Smooth muscle cell (in vitro differentiated cells): ENCODE results near the gene NCCRP1. TPM values are rescaled to one million over a fixed set of nuclear protein-coding genes. Genes with fewer than 3 reads are reported as not detected.

Source experiments
- DNase-seq: peaks from one replicate; lab custom pipeline; 2025; ENCODE audit not compliant: unreplicated experiment; lab: John Stamatoyannopoulos, UW
- H2AFZ ChIP-seq: fragments of 200-600 bp; sonication (generic); 2 replicates; pipeline ENCODE4 v1.6.0; 2016; ENCODE audit warnings: antibody characterized with exemption, low read depth, mild to moderate bottlenecking
- H3F3A ChIP-seq: fragments of 200-600 bp; sonication (generic); 2 replicates; pipeline ENCODE4 v1.6.0; 2017; ENCODE audit warnings: antibody characterized with exemption, low read depth
- H3K27ac ChIP-seq: fragments of 200-600 bp; sonication (generic); 2 replicates; pipeline ENCODE4 v1.5.1; 2016; ENCODE audit warnings: low read depth, mild to moderate bottlenecking
- H3K27me3 ChIP-seq: fragments of 200-600 bp; sonication (generic); 2 replicates; pipeline ENCODE4 v1.6.1; 2016; ENCODE audit warnings: low read depth, mild to moderate bottlenecking
- H3K36me3 ChIP-seq: fragments of 200-600 bp; sonication (generic); 2 replicates; pipeline ENCODE4 v1.5.1; 2016; ENCODE audit warnings: low read depth
- H3K4me1 ChIP-seq: fragments of 200-600 bp; sonication (generic); 2 replicates; pipeline ENCODE4 v1.5.1; 2016; ENCODE audit warnings: low read depth
- H3K4me2 ChIP-seq: fragments of 200-600 bp; sonication (generic); 2 replicates; pipeline ENCODE4 v1.6.0; 2016; ENCODE audit warnings: mild to moderate bottlenecking
- H3K4me3 ChIP-seq: fragments of 200-600 bp; sonication (generic); 2 replicates; pipeline ENCODE4 v1.5.1; 2016; ENCODE audit warnings: mild to moderate bottlenecking
- H3K79me2 ChIP-seq: fragments of 200-600 bp; sonication (generic); 2 replicates; pipeline ENCODE4 v1.6.0; 2016; ENCODE audit warnings: low read depth, mild to moderate bottlenecking
- H3K9ac ChIP-seq: fragments of 200-600 bp; sonication (generic); 2 replicates; pipeline ENCODE4 v1.6.0; 2016; ENCODE audit warnings: low read depth
- H3K9me3 ChIP-seq: fragments of 200-600 bp; sonication (generic); replicated peaks from 2 replicates; pipeline ENCODE4 v1.5.1; 2016; ENCODE audit warnings: low read depth
- H4K20me1 ChIP-seq: fragments of 200-600 bp; sonication (generic); 2 replicates; pipeline ENCODE4 v1.6.0; 2016; ENCODE audit warnings: low read depth
- CTCF ChIP-seq: fragments of 200-600 bp; sonication (generic); IDR thresholded peaks from 2 replicates; pipeline ENCODE4 v1.5.1; 2017; ENCODE audit warnings: borderline replicate concordance, mild to moderate bottlenecking, antibody characterized with exemption; ENCODE audit not compliant: insufficient read depth, poor library complexity, severe bottlenecking
- WGBS: methylation state at CpG from one replicate; pipeline ENCODE4 v1.1.7; 2016; ENCODE audit warnings: low lambda C conversion rate; 5-methylcytosine and 5-hydroxymethylcytosine counted together
- polyA plus RNA-seq: library from polyadenylated mRNA; unstranded; fragments of >200 nt; fragmentation: Nextera tagmentation; extraction: Ambion mirVana; gene quantifications from 2 replicates; pipeline ENCODE4 v1.2.1, GENCODE V29; 2016
- total RNA-seq: library from RNA; depleted of rRNA; stranded (reverse); fragments of >200 nt; gene quantifications from 2 replicates; pipeline ENCODE4 v1.2.3, GENCODE V29; 2014

The NCCRP1 gene
- total and polyA plus RNA-seq, 2 experiments from 2014 or later: 1.5 to 4.0 TPM

- no peak overlapping the region for H3K4me3 ChIP-seq
- no peak for DNase-seq
- no peaks in the 10 kb centered on the region for H3K36me3 ChIP-seq
- peaks cover 50% of the 10 kb centered on the region for H3K79me2 ChIP-seq
- no peak overlapping the region for H3K9ac ChIP-seq
- peaks cover 16% of the 10 kb centered on the region for H3K4me1 ChIP-seq
- H3K4me2 ChIP-seq: peak overlapping the region; percentile 79
- H4K20me1 ChIP-seq: peaks cover 96% of the 10 kb centered on the region
- no peaks in the 10 kb centered on the region for H3K27me3 ChIP-seq
- TF ChIP-seq CTCF: no peak
- WGBS: 80% methylated on average over 12 of the region's 12 CpGs
- H3K9me3 ChIP-seq: no peaks in the 10 kb centered on the region
- no peak overlapping the region for H3K27ac ChIP-seq
- H3F3A ChIP-seq: peaks cover 7% of the 10 kb centered on the region
- no peak overlapping the region for H2AFZ ChIP-seq
Measured at GRCh38 chr19:39158646-39159260, 38.0 kb upstream of the NCCRP1 start.

GRCh38 chr19:39160523-39160861 lies 36.3 kb upstream of the NCCRP1 start:
- Histone ChIP-seq H3F3A (peaks cover 7% of the 10 kb centered on the region), H3K36me3 (no peaks in the 10 kb centered on the region), H3K4me2 (peak overlapping the region; percentile 40), H3K9ac (no peak overlapping the region), H4K20me1 (peaks cover 94% of the 10 kb centered on the region), H3K27ac (peak overlapping the region; percentile 63), H3K4me3 (no peak overlapping the region), H3K4me1 (peaks cover 6% of the 10 kb centered on the region), H3K9me3 (no peaks in the 10 kb centered on the region), H2AFZ (no peak overlapping the region), H3K79me2 (peaks cover 51% of the 10 kb centered on the region), H3K27me3 (no peaks in the 10 kb centered on the region)
- TF ChIP-seq CTCF: no peak
- WGBS: 3% methylated on average over 8 of the region's 8 CpGs
- DNase-seq: peak; percentile 11

- Histone ChIP-seq H4K20me1 (peaks cover 94% of the 10 kb centered on the region), H2AFZ (no peak overlapping the region), H3K27me3 (no peaks in the 10 kb centered on the region), H3K36me3 (no peaks in the 10 kb centered on the region), H3K9ac (no peak overlapping the region), H3K9me3 (no peaks in the 10 kb centered on the region), H3K4me1 (peaks cover 6% of the 10 kb centered on the region), H3K27ac (peak overlapping the region; percentile 63), H3K79me2 (peaks cover 55% of the 10 kb centered on the region), H3F3A (peaks cover 7% of the 10 kb centered on the region), H3K4me2 (peak overlapping the region; percentile 40), H3K4me3 (no peak overlapping the region)
- no peak for TF ChIP-seq CTCF
- DNase-seq: no peak
- WGBS: 72% methylated on average over 20 of the region's 21 CpGs
Measured at GRCh38 chr19:39160889-39161672, 35.7 kb upstream of the NCCRP1 start.
